Retina (tissue), 1 donor: ENCODE measurements around the gene CLDN24.
"Not testable (repeated sequence)": the region's sequence is repeated elsewhere in the genome, so short reads cannot be mapped to it uniquely, and the experiment has no call there.

Experiments
- DNase-seq: peaks from one replicate; pipeline ENCODE4 v3.0.0-alpha.2; 2016

CLDN24 gene

GRCh38 chr4:183345261-183345660 lies 23.0 kb upstream of the CLDN24 start:
- no peak for DNase-seq

GRCh38 chr4:183344523-183345255 lies 22.5 kb upstream of the CLDN24 start:
- DNase-seq, result no peak

GRCh38 chr4:183343730-183344129 lies 21.5 kb upstream of the CLDN24 start:
- DNase-seq, result no peak

GRCh38 chr4:183342541-183343533 lies 20.6 kb upstream of the CLDN24 start:
- DNase-seq, result peak; percentile 44

GRCh38 chr4:183337833-183338232 lies 15.6 kb upstream of the CLDN24 start:
- no peak for DNase-seq

GRCh38 chr4:183337349-183337748 lies 15.1 kb upstream of the CLDN24 start:
- no peak for DNase-seq

- DNase-seq, result no peak
Measured at GRCh38 chr4:183335369-183335940, 13.2 kb upstream of the CLDN24 start.

GRCh38 chr4:183333983-183334382 lies 11.8 kb upstream of the CLDN24 start:
- DNase-seq, result no peak

GRCh38 chr4:183333202-183333601 lies 11.0 kb upstream of the CLDN24 start:
- no peak for DNase-seq

- DNase-seq, result no peak
Measured at GRCh38 chr4:183332447-183332846, 10.2 kb upstream of the CLDN24 start.

GRCh38 chr4:183330841-183331240 lies 8.6 kb upstream of the CLDN24 start:
- no peak for DNase-seq

GRCh38 chr4:183329954-183330742 lies 7.9 kb upstream of the CLDN24 start:
- no peak for DNase-seq

GRCh38 chr4:183329244-183329643 lies 7.0 kb upstream of the CLDN24 start:
- no peak for DNase-seq

- DNase-seq, result no peak
Measured at GRCh38 chr4:183328832-183329231, 6.6 kb upstream of the CLDN24 start.

- no peak for DNase-seq
Measured at GRCh38 chr4:183327827-183328226, 5.6 kb upstream of the CLDN24 start.

- no peak for DNase-seq
Measured at GRCh38 chr4:183326853-183327252, 4.6 kb upstream of the CLDN24 start.

- DNase-seq, result not testable (repeated sequence)
Measured at GRCh38 chr4:183326387-183326786, 4.2 kb upstream of the CLDN24 start.

- DNase-seq, result no peak
Measured at GRCh38 chr4:183324619-183325018, 2.4 kb upstream of the CLDN24 start.

GRCh38 chr4:183324056-183324455 lies 1.8 kb upstream of the CLDN24 start:
- not testable (repeated sequence) for DNase-seq

- DNase-seq, result no peak
Measured at GRCh38 chr4:183323295-183323694, 1.1 kb upstream of the CLDN24 start.

- DNase-seq, result no peak
Measured at GRCh38 chr4:183321516-183321915, 710 bp downstream of the CLDN24 start.

GRCh38 chr4:183321079-183321478 lies 1.1 kb downstream of the CLDN24 start:
- DNase-seq, result no peak
